ENCODE data around the gene ETFA. TPM values are rescaled to one million over a fixed set of nuclear protein-coding genes. Genes with fewer than 3 reads are reported as not detected.

ETFA gene
- total RNA-seq, 1 donor from 2014 or later = 107 TPM

GRCh38 chr15:76184650-76185035 lies 126.6 kb downstream of the ETFA start:
- H3K4me1 Mint-ChIP-seq = peaks cover 17% of the 10 kb centered on the region
- TF ChIP-seq CTCF (IDR thresholded peaks at IDR 0.05; ENCODE audit: unreplicated experiment) = no peak
- no peak overlapping the region for H3K27ac Mint-ChIP-seq
- no peak overlapping the region for H3K4me3 Mint-ChIP-seq
- H3K27me3 Mint-ChIP-seq (ENCODE audit: low read depth) = peaks cover 38% of the 10 kb centered on the region
- no peaks in the 10 kb centered on the region for H3K9me3 Mint-ChIP-seq
- no peak for DNase-seq (ENCODE audit: low spot score in 2 of 2, unreplicated experiment in 2 of 2)
- no peaks in the 10 kb centered on the region for H3K36me3 Mint-ChIP-seq

- no peak overlapping the region for H3K27ac Mint-ChIP-seq
- no peaks in the 10 kb centered on the region for H3K9me3 Mint-ChIP-seq
- TF ChIP-seq CTCF (IDR thresholded peaks at IDR 0.05; ENCODE audit: unreplicated experiment) = no peak
Measured at GRCh38 chr15:76183930-76184649, 127.2 kb downstream of the ETFA start.

DNA sequence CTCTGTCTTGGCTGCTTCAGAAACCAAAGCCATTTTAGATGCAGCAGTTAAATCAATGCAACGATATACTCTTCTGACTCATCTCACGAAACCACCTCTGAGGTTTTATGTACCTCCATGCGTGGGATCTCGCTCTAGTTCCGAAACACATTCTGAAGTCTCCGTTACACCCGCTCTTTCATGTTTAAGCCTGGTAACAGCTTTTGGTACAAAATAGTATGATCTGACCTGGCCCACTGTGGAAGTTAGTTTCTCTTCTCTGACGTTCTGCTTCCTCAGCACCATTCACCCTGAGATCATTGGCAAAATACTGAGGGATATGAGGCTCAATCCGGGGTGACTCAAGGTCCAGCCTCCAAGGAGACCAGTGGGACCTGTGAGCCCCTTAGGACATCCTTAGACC lies 129.6 kb downstream of the ETFA start:
- H3K9me3 Mint-ChIP-seq = no peaks in the 10 kb centered on the region
- no peak for DNase-seq (ENCODE audit: low spot score in 2 of 2, unreplicated experiment in 2 of 2)
- no peaks in the 10 kb centered on the region for H3K36me3 Mint-ChIP-seq
- peaks cover 17% of the 10 kb centered on the region for H3K4me1 Mint-ChIP-seq
- H3K4me3 Mint-ChIP-seq = no peak overlapping the region
- H3K27ac Mint-ChIP-seq = no peak overlapping the region
- H3K27me3 Mint-ChIP-seq (ENCODE audit: low read depth) = peaks cover 34% of the 10 kb centered on the region
- TF ChIP-seq CTCF (IDR thresholded peaks at IDR 0.05; ENCODE audit: unreplicated experiment) = no peak

More at GRCh38 chr15:76183930-76184649, 127.2 kb downstream of the ETFA start:
- DNase-seq (ENCODE audit: low spot score in 2 of 2, unreplicated experiment in 2 of 2) = no peak
- Mint-ChIP-seq H3K27me3 (ENCODE audit: low read depth) (peaks cover 34% of the 10 kb centered on the region), H3K4me1 (peaks cover 17% of the 10 kb centered on the region), H3K36me3 (no peaks in the 10 kb centered on the region), H3K4me3 (no peak overlapping the region)

- Mint-ChIP-seq H3K27ac (no peak overlapping the region), H3K9me3 (no peaks in the 10 kb centered on the region), H3K4me1 (peaks cover 17% of the 10 kb centered on the region), H3K27me3 (ENCODE audit: low read depth) (peaks cover 30% of the 10 kb centered on the region), H3K36me3 (no peaks in the 10 kb centered on the region), H3K4me3 (no peak overlapping the region)
- no peak for TF ChIP-seq CTCF (IDR thresholded peaks at IDR 0.05; ENCODE audit: unreplicated experiment)
- DNase-seq (ENCODE audit: low spot score in 2 of 2, unreplicated experiment in 2 of 2) = no peak
Measured at GRCh38 chr15:76180321-76180720, 130.9 kb downstream of the ETFA start.

- Mint-ChIP-seq H3K9me3 (no peaks in the 10 kb centered on the region), H3K27me3 (ENCODE audit: low read depth) (peaks cover 30% of the 10 kb centered on the region), H3K27ac (no peak overlapping the region), H3K4me3 (no peak overlapping the region), H3K36me3 (no peaks in the 10 kb centered on the region), H3K4me1 (peaks cover 5% of the 10 kb centered on the region)
- DNase-seq (ENCODE audit: low spot score in 2 of 2, unreplicated experiment in 2 of 2) = no peak
- no peak for TF ChIP-seq CTCF (IDR thresholded peaks at IDR 0.05; ENCODE audit: unreplicated experiment)
Measured at GRCh38 chr15:76179023-76179422, 132.2 kb downstream of the ETFA start.
